Calu3 (cell line): Measurements from ENCODE around the gene CACNA2D3. TPM values are rescaled to one million over a fixed set of nuclear protein-coding genes. Genes with fewer than 3 reads are reported as not detected.

Experiments
- BruUV-seq: library from RNA; stranded (reverse); fragments of 400-500 nt; replicated peaks from 2 replicates; lab custom pipeline; 2021; lab: Mats Ljungman, UMichigan
- CTCF ChIA-PET: fragments of 300-600 bp; sonication (Branson Sonifier 250); formaldehyde crosslinking; loops from one replicate; lab custom pipeline; 2022; ENCODE audit warnings: antibody characterized with exemption; lab: Charles Lee
- DNase-seq: peaks from one replicate; pipeline ENCODE4 v3.0.0; 2022
- H3K27ac Mint-ChIP-seq: one replicate; pipeline ENCODE4 v1.8.0; 2022; ENCODE audit warnings: mixed read lengths; ENCODE audit not compliant: unreplicated experiment
- H3K27me3 Mint-ChIP-seq: one replicate; pipeline ENCODE4 v1.8.0; 2022; ENCODE audit warnings: mixed read lengths; ENCODE audit not compliant: unreplicated experiment
- H3K36me3 Mint-ChIP-seq: one replicate; pipeline ENCODE4 v1.8.0; 2022; ENCODE audit warnings: mild to moderate bottlenecking, moderate library complexity, mixed read lengths; ENCODE audit not compliant: insufficient read depth, unreplicated experiment
- H3K4me1 Mint-ChIP-seq: one replicate; pipeline ENCODE4 v1.8.0; 2022; ENCODE audit warnings: mild to moderate bottlenecking, low read depth, mixed read lengths; ENCODE audit not compliant: unreplicated experiment
- H3K4me3 Mint-ChIP-seq: one replicate; pipeline ENCODE4 v1.8.0; 2022; ENCODE audit warnings: mild to moderate bottlenecking, low read depth, moderate library complexity, mixed read lengths; ENCODE audit not compliant: unreplicated experiment
- H3K9me3 Mint-ChIP-seq: one replicate; pipeline ENCODE4 v1.8.0; 2022; ENCODE audit warnings: low read depth, mixed read lengths; ENCODE audit not compliant: unreplicated experiment
- CTCF ChIP-seq: fragments of 200-600 bp; IDR thresholded peaks from one replicate; pipeline ENCODE4 v1.8.0; 2022; ENCODE audit warnings: antibody characterized with exemption; ENCODE audit not compliant: unreplicated experiment
- intact Hi-C: fragments of 100-400 bp; cut with micrococcal nuclease; formaldehyde crosslinking; loops from one replicate; pipeline ENCODE4 v1.10.0; 2022; ENCODE audit not compliant: unreplicated experiment
- total RNA-seq: library from RNA; stranded (reverse); gene quantifications from 2 replicates; pipeline ENCODE4 v1.2.3, GENCODE V29; 2022

Gene CACNA2D3
- total RNA-seq, 1 experiment from 2014 or later: not detected

GRCh38 chr3:54846119-54846518, 723.8 kb downstream of the CACNA2D3 start:
- TF ChIP-seq CTCF: no peak
- H3K9me3 Mint-ChIP-seq: peaks cover 4% of the 10 kb centered on the region
- no peak overlapping the region for H3K4me3 Mint-ChIP-seq
- intact Hi-C loops: no loop called here
- H3K4me1 Mint-ChIP-seq: no peaks in the 10 kb centered on the region
- BruUV-seq: no TSS peak
- H3K27me3 Mint-ChIP-seq: peaks cover 13% of the 10 kb centered on the region
- no peak overlapping the region for H3K27ac Mint-ChIP-seq
- CTCF ChIA-PET: no interaction called here
- H3K36me3 Mint-ChIP-seq: no peaks in the 10 kb centered on the region
- DNase-seq: no peak

GRCh38 chr3:54847361-54847760, 725.0 kb downstream of the CACNA2D3 start:
- Mint-ChIP-seq H3K9me3 (peaks cover 4% of the 10 kb centered on the region), H3K27me3 (peaks cover 14% of the 10 kb centered on the region), H3K4me1 (no peaks in the 10 kb centered on the region), H3K27ac (no peak overlapping the region), H3K36me3 (no peaks in the 10 kb centered on the region), H3K4me3 (no peak overlapping the region)
- TF ChIP-seq CTCF: no peak
- CTCF ChIA-PET: no interaction called here
- intact Hi-C loops: no loop called here
- BruUV-seq: no TSS peak
- DNase-seq: no peak

- H3K4me1 Mint-ChIP-seq: no peaks in the 10 kb centered on the region
- intact Hi-C loops: no loop called here
- H3K36me3 Mint-ChIP-seq: no peaks in the 10 kb centered on the region
- no peak overlapping the region for H3K27ac Mint-ChIP-seq
- no peak overlapping the region for H3K4me3 Mint-ChIP-seq
- peaks cover 14% of the 10 kb centered on the region for H3K27me3 Mint-ChIP-seq
- no peaks in the 10 kb centered on the region for H3K9me3 Mint-ChIP-seq
- no peak for DNase-seq
- TF ChIP-seq CTCF: no peak
- BruUV-seq: no TSS peak
- CTCF ChIA-PET: no interaction called here
Measured at GRCh38 chr3:54849360-54849759, 727.0 kb downstream of the CACNA2D3 start.

GRCh38 chr3:54850484-54851018, 728.2 kb downstream of the CACNA2D3 start:
- no peak overlapping the region for H3K4me3 Mint-ChIP-seq
- H3K4me1 Mint-ChIP-seq: no peaks in the 10 kb centered on the region
- CTCF ChIA-PET: no interaction called here
- no peaks in the 10 kb centered on the region for H3K36me3 Mint-ChIP-seq
- H3K27ac Mint-ChIP-seq: no peak overlapping the region
- no TSS peak for BruUV-seq
- no peaks in the 10 kb centered on the region for H3K9me3 Mint-ChIP-seq
- no peak for TF ChIP-seq CTCF
- peaks cover 14% of the 10 kb centered on the region for H3K27me3 Mint-ChIP-seq
- intact Hi-C loops: loop anchor here (5.0 kb wide), 3 partner anchors 332 to 1402 kb away; no protein-coding TSS in a partner anchor
- DNase-seq: no peak
